ENCODE data around the gene HSBP1L1.
"Not testable (repeated sequence)": the region's sequence is repeated elsewhere in the genome, so short reads cannot be mapped to it uniquely, and the experiment has no call there.

The HSBP1L1 gene

GRCh38 chr18:79945118-79946042, 19.1 kb upstream of the HSBP1L1 start:
- no peak for DNase-seq (ENCODE audit: low spot score)

DNA sequence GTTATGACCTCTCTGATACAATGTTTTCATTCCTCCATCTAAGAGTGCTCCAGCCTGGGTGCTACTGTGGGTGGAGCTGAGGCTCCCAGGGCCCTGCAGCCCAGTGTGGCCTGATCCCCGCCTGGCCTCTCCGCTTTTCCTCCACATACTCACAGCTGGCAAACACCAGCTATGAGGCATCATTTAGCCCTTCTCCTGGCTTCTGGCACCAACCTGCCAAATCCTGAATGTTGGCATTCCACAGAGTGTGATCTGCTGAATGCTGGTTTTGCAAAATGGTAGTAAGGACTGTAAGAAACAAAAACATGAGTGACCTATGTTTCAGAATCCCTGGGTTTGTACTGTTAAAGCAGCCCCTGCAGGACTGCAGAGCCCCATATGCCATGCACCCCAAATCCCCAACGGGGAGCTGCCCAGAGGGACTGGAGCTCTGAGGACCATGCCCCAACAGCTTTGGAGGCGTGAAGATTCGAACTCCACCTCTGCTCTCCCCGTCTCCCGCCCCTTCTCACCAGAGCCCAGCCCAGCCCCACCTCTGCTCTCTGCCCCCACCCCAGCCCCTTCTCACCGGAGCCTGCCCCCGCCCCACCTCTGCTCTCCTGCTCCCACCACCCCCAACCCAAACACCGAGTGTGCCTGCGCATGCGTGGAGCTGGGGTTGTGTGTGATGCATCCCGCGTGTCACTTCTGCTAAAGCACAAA, 17.2 kb upstream of the HSBP1L1 start:
- DNase-seq (ENCODE audit: low spot score): peak; percentile 29

DNA sequence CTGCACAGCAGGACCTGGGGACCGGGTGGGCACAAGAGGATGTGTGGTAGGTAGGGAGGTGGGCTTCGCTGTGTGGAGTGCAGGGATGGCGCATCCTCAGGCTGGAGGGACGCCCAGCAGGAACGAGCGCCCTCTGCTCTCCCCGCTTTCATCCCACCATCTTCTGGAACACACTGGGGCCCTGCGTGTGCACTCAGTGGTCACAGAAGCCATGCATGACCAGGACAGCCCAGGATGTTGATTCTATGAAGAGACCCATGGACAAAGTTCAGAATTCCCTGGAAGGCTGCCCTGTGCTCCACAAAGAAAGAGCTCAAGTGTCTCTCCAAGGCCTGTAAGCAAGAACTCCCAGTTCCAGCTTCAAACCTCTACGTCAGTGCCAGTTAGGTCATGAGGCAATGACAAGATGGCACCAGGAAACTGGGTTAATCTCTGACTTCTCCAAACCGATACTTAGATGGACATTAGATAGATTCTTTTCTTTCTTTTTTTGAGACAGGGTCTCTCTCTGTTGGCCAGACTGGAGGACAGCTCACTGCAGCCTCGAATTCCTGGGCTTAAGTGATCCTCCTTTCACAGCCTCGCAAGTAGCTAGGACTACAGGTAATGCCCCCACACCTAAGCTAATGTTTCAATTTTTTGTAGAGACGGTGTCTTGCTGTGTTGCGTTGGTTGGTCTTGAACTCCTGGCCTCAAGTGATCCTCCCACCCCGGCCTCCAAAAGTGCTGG, 16.4 kb upstream of the HSBP1L1 start:
- no peak for DNase-seq (ENCODE audit: low spot score)

- DNase-seq (ENCODE audit: low spot score): no peak
Observed at GRCh38 chr18:79948719-79949411, 15.6 kb upstream of the HSBP1L1 start.

DNA sequence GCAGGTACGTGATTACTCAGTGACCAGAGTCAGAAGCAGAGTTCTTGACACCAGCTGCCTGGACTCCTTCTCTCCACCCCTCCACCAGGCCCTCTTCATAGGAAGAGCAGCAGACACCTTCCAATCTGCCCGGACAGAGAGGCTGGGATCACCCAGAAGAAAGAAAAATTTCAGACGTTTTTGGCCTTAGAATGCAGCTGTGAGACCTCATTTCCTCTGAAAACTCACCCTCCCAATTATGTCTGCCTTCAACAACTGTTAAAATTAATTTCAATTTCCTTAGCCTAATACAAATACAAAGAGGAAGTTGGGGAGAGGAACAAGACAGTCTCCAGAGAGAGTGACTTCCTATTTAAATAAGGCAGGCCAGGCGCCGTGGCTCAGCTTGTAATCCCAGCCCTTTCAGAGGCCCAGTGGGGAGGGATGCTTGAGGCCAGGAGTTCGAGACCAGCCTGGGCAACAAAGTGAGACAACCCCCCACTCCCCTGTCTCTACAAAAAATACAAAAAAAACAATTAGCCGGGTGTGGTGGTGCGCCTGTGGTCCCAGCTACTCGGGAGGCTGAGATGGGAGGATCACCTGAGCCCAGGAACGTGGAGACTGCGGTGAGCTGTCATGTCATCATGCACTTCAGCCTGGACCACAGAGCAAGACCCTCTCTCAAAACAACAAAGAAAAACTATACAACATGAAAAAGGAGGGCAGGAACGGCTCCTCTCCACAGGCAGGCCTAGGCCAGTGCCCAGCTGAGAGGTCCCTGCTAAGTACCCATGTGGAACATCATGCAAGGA, 14.6 kb upstream of the HSBP1L1 start:
- DNase-seq (ENCODE audit: low spot score): no peak

- peak; percentile 71 for DNase-seq (ENCODE audit: low spot score)
Observed at GRCh38 chr18:79950515-79951341, 13.7 kb upstream of the HSBP1L1 start.

DNA sequence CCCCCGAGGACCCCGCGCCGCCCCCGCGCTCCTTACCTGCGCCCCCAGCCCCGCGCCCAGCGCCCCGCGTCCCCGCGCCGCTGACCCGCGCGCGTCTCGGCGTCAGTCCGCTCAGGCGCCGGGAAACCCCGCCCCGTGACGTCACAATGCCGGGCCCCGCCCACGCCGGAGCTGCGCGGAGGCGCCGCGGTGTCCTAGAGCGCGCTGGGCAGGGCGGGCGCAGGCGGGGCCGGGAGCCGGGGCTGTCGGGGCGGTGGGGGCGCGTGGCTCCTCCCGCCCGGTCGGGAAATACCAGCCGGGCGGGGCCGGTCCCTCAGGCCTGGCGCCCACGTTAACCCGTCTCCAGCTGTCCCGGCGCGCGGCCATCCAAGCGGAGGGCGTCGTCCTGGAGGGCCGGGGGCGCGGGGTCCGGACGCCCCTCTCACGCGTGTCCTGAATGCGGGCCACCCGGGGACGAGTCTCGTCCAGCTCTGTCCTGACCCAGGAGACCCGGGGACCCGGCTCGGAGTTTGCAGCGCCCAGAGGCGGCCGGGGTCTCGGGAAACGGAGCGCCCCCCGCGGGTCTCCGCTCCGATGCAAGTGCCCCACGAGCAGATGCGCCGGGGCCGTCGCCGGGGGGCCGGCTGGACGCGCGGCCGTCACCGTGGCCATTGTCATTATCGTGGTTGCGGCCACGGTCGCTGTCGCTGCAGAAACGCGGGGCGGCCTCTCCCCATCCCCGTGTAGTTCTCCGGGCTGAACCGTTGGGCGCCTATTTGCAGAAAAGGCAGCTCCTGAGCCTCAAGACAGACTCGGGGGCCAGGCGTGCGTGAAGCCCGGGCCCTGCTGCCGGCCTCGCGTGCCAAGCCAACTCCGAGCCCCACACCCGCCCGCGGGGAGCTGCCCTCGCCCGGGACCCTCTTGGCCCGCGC, 12.6 kb upstream of the HSBP1L1 start, which contains the start of gene SLC66A2:
Gene SLC66A2 (minus strand): TSS at position 109 of the 911 bp plus-strand sequence. CDS start 727 bp downstream, outside the sequence.
- DNase-seq (ENCODE audit: low spot score): peak; percentile 98

DNA sequence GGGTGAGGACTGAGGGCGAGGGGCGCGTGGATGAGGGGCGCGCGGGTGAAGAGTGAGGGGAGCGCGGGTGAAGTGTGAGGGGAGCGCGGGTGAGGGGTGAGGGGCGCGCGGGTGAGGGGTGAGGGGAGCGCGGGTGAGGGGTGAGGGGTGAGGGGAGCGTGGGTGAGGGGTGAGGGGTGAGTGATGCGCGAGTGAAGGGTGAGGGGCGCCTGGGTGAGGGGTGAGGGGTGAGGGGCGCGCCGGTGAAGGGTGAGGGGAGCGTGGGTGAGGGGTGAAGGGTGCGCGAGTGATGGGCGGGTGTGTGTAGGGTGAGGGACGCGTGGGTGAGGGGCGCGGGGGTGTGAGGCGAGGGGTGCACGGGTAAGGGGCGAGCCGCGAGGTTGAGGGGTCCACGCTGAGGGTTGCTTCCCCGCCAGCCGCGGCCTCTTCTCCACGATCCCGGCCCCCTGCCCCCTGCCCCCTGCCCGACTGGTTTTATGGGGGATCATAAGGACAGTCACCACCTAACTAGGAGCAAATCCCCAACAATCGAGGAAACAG, 11.9 kb upstream of the HSBP1L1 start:
- no peak for DNase-seq (ENCODE audit: low spot score)

DNA sequence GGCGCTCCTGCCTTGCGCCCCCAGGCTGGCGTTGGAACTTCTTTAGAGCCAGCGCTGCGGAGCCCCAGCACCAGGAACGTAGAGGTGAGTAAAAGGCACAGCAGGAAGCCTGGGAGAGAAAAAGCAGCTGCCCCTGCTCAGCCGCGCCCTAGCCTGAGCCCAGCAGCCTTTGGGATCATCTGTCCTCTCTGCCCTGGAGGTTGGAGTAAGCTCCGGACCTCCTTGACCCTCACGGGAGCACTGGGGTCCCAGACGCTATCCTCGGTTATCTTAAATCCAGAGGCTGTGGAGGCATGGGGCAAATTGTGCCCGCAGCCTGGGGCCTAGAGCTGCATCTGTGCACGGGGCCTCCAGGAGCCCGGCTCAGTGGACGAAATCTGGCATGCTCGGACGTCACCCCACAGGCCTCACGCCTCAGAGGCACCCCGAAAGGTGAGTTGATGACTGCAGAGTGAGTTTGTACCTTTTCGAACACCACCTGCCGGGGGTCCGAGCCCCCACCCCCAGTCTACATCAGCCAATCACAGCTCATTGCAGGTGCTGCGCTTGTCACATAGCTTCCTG, 11.4 kb upstream of the HSBP1L1 start:
- DNase-seq (ENCODE audit: low spot score): no peak

DNA sequence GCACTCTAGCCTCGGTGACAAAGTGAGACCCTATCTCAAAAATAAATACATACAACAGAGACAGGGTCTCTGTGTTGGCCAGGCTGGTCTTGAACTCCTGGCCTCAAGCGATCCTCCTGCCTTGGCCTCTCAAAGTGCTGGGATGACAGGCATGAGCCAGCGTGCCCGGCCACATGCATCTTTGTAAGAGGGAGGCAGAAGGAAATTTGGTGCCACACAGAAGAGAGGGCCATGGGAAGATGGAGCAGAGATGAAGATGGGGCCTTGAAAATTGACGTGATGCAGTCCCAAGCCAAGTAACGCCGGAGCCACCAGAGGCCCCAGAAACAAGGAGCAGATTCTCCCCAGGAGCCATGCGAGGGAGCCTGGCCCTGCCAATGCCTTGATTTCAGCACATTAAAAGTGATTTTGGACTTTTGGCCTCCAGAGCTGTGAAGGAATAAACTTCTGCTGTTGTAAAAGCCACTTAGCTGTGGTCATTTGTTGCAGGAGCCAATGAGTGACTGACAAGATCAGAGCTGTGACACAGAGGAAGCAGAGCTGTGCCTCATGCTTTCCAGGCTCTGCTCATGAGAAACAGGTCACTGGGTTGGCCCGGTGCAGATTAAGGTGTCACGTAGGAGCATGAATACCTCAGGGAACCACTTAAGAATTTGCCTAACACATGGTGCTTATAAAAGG, 10.3 kb upstream of the HSBP1L1 start:
- no peak for DNase-seq (ENCODE audit: low spot score)

DNA sequence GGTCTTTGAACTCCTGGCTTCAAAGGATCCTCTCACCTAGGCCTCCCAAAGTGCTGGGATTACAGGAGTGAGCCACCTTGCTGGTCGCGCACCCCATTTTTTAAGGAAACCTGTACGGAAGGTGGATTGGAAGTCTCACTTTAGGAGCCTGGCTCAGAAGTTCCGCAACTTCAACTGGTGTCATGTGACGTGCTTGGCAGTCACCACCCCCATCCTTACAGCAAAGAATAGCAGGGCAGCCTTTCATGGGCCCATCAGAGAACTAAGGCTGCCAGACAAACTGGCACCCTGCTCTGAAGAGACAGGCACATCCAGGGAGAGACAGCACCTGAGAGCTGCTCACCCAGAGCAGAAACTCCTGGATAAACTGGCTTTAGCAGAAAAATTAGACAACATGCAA, 9.7 kb upstream of the HSBP1L1 start:
- DNase-seq (ENCODE audit: low spot score): no peak

DNA sequence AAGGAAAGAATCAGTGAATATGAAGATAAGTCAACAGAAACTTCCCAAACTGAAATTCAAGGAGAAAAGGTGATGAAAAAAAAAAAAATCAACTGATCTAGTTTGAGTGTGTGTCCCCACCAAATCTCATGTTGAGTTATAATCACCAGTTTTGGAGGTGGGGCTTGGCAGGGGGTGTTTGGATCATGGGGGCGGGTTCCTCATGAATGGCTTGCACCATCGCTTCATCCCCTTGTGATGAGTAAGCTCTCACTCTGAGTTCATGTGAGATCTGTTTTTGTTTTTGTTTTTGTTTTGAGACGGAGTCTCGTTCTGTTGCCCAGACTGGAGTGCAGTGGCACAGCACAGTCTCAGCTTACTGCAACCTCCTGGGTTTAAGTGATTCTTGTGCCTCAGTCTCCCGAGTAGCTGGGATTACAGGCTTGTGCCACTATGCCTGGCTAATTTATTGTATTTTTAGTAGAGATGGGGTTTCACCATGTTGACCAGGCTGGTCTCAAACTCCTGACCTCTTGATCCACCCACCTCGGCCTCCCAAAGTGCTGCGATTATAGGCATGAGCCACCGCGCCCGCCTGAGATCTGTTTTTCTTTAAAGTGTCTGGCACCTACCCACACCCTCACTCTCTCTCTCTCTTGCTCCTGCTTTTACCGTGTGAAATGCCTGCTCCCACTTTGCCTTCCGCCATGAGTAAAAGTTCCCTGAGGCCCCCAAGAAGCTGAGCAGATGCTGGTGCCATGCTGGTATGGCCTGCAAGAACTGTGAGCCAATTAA, 9.0 kb upstream of the HSBP1L1 start:
- DNase-seq (ENCODE audit: low spot score): no peak

GRCh38 chr18:79956276-79956675, 8.2 kb upstream of the HSBP1L1 start:
- DNase-seq (ENCODE audit: low spot score): no peak

DNA sequence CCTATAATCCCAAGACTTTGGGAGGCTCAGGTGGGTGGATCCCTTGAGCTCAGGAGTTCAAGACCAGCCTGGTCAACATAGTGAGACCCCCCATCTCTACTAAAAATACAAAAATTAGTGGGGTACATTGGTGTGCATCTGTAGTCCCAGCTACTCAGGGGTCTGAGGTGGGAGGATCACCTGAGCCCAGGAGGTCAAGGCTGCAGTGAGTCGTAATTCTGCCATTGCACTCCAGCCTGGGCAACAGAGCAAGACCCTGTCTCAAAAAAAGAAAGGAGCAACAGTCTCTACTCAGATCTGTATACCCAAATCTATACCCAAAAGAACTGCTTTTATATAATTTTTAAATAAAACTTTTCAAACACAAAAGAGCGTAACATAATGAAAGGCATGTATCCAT, 5.5 kb upstream of the HSBP1L1 start:
- DNase-seq (ENCODE audit: low spot score): no peak

- not testable (repeated sequence) for DNase-seq (ENCODE audit: low spot score)
Observed at GRCh38 chr18:79960161-79960801, 4.2 kb upstream of the HSBP1L1 start.

- no peak for DNase-seq (ENCODE audit: low spot score)
Observed at GRCh38 chr18:79960921-79961526, 3.4 kb upstream of the HSBP1L1 start.

Data from GM03348 (cell line).